ENCODE results near the gene ABCB8. TPM values are rescaled to one million over a fixed set of nuclear protein-coding genes. Genes with fewer than 3 reads are reported as not detected.
"Not testable (repeated sequence)": the region's sequence is repeated elsewhere in the genome, so short reads cannot be mapped to it uniquely, and the experiment has no call there.

ABCB8 gene
- total and polyA plus RNA-seq, 11 donors: 13.6 to 34.5 (median 26.0) TPM

- Histone ChIP-seq H3K27ac (peak overlapping the region in 11 of 12 donors; percentile 5 to 70 (median 41)), H3K4me3 (no peak overlapping the region), H3K36me3 (peaks cover 0 to 54% (median 42%) of the 10 kb centered on the region in 9 donors), H3K4me1 (peaks cover 7 to 35% (median 21%) of the 10 kb centered on the region in 12 donors), H3K9me3 (no peaks in the 10 kb centered on the region), H3K27me3 (no peaks in the 10 kb centered on the region)
- WGBS, 4 donors: 37 to 47% (median 44%) methylated on average over 10 to 12 of the region's 12 CpGs
- ATAC-seq: peak; percentile 65 to 85 (median 74)
- no peak for TF ChIP-seq CTCF (IDR thresholded peaks at IDR 0.05)
- TF ChIP-seq POLR2A (IDR thresholded peaks at IDR 0.05): peak in 1 of 2 donors; percentile 33
- intact Hi-C loops (cut with DNase I): no loop called here
- peak; percentile 59 to 90 (median 69) for DNase-seq
Measured at GRCh38 chr7:151038951-151039849, 10.9 kb downstream of the ABCB8 start.

- Histone ChIP-seq H3K27ac (peak overlapping the region in 5 of 12 donors; percentile 38 to 62 (median 50)), H3K9me3 (no peaks in the 10 kb centered on the region), H3K36me3 (peaks cover 0 to 55% (median 40%) of the 10 kb centered on the region in 9 donors), H3K4me1 (peaks cover 7 to 29% (median 18%) of the 10 kb centered on the region in 12 donors), H3K27me3 (no peaks in the 10 kb centered on the region), H3K4me3 (no peak overlapping the region)
- DNase-seq (no peak), ATAC-seq (peak in 2 of 4 donors; percentile 4 to 16)
- intact Hi-C loops (cut with DNase I): no loop called here
- no peak for TF ChIP-seq CTCF (IDR thresholded peaks at IDR 0.05)
- TF ChIP-seq POLR2A (IDR thresholded peaks at IDR 0.05): no peak
- 44 to 69% (median 63%) methylated on average over 13 to 18 of the region's 18 CpGs for WGBS, 4 donors
Measured at GRCh38 chr7:151039850-151040548, 11.7 kb downstream of the ABCB8 start.

- Histone ChIP-seq H3K4me3 (no peak overlapping the region), H3K36me3 (peaks cover 0 to 51% (median 32%) of the 10 kb centered on the region in 9 donors), H3K27me3 (no peaks in the 10 kb centered on the region), H3K9me3 (no peaks in the 10 kb centered on the region), H3K4me1 (peaks cover 7 to 21% (median 15%) of the 10 kb centered on the region in 12 donors), H3K27ac (no peak overlapping the region)
- 90 to 96% (median 95%) methylated on average over 19 to 30 of the region's 30 CpGs for WGBS, 4 donors
- intact Hi-C loops (cut with DNase I): no loop called here
- no peak for ATAC-seq
- DNase-seq: peak in 1 of 5 donors; percentile 67
- no peak for TF ChIP-seq CTCF (IDR thresholded peaks at IDR 0.05)
- no peak for TF ChIP-seq POLR2A (IDR thresholded peaks at IDR 0.05)
Measured at GRCh38 chr7:151040616-151041375, 12.5 kb downstream of the ABCB8 start.

- H3K4me3 ChIP-seq; H3K27ac ChIP-seq; H3K9me3 ChIP-seq; intact Hi-C loops (cut with DNase I); ATAC-seq; DNase-seq; H3K27me3 ChIP-seq: not testable (repeated sequence)
- H3K4me1 ChIP-seq: peaks cover 7 to 24% (median 16%) of the 10 kb centered on the region in 12 donors
- WGBS, 4 donors: 86 to 90% (median 89%) methylated on average over 10 of the region's 10 CpGs
- H3K36me3 ChIP-seq: peaks cover 0 to 34% (median 17%) of the 10 kb centered on the region in 9 donors
Measured at GRCh38 chr7:151043449-151043848, 15.2 kb downstream of the ABCB8 start.

Measured in heart left ventricle (tissue), 16 donors.